Panc1 (cell line): ENCODE results near the gene COL9A2.

Experiments used
- POLR2AphosphoS5 ChIP-seq: IDR thresholded peaks from 2 replicates; pipeline ENCODE4 v1.6.1; 2012; ENCODE audit warnings: mild to moderate bottlenecking, low read depth, low read length, moderate library complexity
- TF ChIP-seq, protein P1 (sequence below): fragments of 450-650 bp; IDR thresholded peaks from 2 replicates; pipeline ENCODE4 v1.5.1; 2017; ENCODE audit warnings: mild to moderate bottlenecking

DNA sequence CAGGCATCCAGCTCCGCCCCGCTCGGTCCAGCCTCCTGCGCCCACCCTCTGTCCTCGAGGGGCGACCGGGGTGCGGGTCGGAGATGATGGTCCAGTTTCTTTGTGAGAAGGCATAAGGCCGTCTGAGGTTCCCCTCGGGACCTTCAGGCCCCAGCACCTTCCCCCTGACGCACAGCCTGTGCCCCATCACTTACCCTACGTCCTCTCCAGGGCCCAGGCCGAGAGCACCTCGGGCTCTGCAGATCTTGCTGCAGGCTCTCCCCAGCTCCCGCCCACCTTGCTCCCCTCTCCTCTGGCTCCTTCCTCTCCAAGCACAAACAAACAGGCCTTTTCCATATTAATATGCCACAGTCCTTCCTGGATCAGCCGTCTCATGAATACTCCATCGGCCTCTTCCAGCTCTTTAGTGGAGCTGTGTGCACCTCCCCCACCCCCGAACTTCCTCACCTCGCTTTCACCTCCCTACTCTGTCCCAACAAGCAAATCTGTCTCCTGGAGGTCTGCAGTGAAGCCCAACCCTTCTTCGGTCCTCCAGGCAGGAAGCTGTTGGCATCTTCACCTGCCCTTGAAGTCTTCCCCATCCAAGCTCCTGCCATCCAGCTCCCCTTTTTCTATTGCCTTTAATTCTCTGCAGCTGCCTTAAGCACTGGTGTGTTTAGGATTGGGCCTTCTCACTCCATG lies 448 bp upstream of the COL9A2 start:
- TF ChIP-seq, protein P1, sequence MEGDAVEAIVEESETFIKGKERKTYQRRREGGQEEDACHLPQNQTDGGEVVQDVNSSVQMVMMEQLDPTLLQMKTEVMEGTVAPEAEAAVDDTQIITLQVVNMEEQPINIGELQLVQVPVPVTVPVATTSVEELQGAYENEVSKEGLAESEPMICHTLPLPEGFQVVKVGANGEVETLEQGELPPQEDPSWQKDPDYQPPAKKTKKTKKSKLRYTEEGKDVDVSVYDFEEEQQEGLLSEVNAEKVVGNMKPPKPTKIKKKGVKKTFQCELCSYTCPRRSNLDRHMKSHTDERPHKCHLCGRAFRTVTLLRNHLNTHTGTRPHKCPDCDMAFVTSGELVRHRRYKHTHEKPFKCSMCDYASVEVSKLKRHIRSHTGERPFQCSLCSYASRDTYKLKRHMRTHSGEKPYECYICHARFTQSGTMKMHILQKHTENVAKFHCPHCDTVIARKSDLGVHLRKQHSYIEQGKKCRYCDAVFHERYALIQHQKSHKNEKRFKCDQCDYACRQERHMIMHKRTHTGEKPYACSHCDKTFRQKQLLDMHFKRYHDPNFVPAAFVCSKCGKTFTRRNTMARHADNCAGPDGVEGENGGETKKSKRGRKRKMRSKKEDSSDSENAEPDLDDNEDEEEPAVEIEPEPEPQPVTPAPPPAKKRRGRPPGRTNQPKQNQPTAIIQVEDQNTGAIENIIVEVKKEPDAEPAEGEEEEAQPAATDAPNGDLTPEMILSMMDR = no peak
- TF ChIP-seq POLR2AphosphoS5 = no peak
